ENCODE data around the gene FCRL1. TPM values are rescaled to one million over a fixed set of nuclear protein-coding genes. Genes with fewer than 3 reads are reported as not detected.

Gene FCRL1, protein sequence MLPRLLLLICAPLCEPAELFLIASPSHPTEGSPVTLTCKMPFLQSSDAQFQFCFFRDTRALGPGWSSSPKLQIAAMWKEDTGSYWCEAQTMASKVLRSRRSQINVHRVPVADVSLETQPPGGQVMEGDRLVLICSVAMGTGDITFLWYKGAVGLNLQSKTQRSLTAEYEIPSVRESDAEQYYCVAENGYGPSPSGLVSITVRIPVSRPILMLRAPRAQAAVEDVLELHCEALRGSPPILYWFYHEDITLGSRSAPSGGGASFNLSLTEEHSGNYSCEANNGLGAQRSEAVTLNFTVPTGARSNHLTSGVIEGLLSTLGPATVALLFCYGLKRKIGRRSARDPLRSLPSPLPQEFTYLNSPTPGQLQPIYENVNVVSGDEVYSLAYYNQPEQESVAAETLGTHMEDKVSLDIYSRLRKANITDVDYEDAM
- not detected in 5 replicates for total RNA-seq (2022; extraction: Qiagen RNA extraction)

DNA sequence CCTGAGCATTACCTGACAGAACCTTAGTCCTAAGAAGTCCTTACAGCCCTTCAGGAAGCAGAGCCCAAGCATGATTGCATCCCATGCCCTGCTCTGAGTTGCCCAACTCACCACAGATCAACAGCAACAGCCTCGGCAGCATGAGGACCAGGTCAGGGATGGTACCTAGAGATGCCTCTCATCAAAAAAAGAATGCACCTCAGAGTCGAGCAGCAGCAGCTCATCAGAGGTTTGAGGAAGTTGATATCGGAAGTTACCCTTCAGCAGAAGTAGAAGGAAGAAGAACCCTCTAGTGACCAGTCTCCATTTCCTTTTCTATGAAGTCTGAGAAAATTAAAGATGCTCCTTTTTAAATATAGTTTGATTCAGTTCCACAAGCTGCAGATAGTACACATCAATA lies at the start of gene FCRL1:
Gene FCRL1 (minus strand): TSS at position 225 of the 400 bp plus-strand sequence. CDS start 83 bp downstream, at position 142.

GRCh38 chr1:157841708-157842107 lies 21.8 kb upstream of the FCRL1 start, which contains the start of gene CD5L:
Gene CD5L, minus strand, starts transcription at chr1:157841808. Its CDS starts 107 bp downstream, at chr1:157841701.

DNA sequence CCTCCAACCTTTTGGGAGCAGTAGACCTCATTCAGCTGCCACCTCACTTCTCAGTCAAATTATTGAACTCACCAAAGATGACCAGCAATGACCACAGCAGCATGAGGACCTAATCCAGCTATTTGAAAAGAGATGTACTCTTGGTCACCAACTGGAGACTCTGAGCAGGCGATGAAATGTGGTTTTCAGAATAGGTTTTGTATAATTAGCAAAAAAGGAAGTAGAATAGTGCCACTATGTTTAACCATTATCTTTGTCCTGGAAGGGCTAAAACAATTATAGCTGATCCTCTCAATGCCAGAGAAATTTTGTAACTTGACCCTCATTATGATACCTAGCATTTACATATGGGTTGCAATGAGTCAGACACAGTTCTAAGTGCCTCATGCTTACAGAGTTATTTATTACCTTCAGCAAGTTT lies 42.9 kb downstream of the FCRL1 start, which contains the start of gene FCRL2:
Gene FCRL2 (minus strand): TSS at position 162 of the 421 bp plus-strand sequence. CDS start 59 bp downstream, at position 103.

Other genes starting within 250 kb of the FCRL1 start
- gene FCRL4, start 222.0 kb downstream of the FCRL1 start, total RNA-seq (2022; extraction: Qiagen RNA extraction) = not detected in 5 replicates
- not detected in 5 replicates for gene FCRL3, start 119.4 kb downstream of the FCRL1 start, total RNA-seq (2022; extraction: Qiagen RNA extraction)
- gene FCRL2, start 43.0 kb downstream of the FCRL1 start, total RNA-seq (2022; extraction: Qiagen RNA extraction) = not detected in 5 replicates
- not detected in 5 replicates for gene CD5L, start 21.7 kb upstream of the FCRL1 start, total RNA-seq (2022; extraction: Qiagen RNA extraction)
- 17.4 to 26.2 TPM (median 25.0 TPM) in 5 replicates for gene KIRREL1, start 173.5 kb upstream of the FCRL1 start, total RNA-seq (2022; extraction: Qiagen RNA extraction)